Lower leg skin (tissue), 3 donors: ENCODE data around the gene CBL.

ENCODE experiments used
- CTCF ChIP-seq, 3 donors: fragments of 450-650 bp; IDR thresholded peaks; one replicate each; pipeline ENCODE4 v1.5.1; 2016; ENCODE audit warnings: antibody characterized with exemption in 3 of 3, mild to moderate bottlenecking in 3 of 3, moderate library complexity in 2 of 3
- POLR2A ChIP-seq, 2 donors: fragments of 450-650 bp; IDR thresholded peaks; one replicate each; pipeline ENCODE4 v1.6.1; 2016 to 2017; ENCODE audit warnings: antibody characterized with exemption in 2 of 2, mild to moderate bottlenecking in 1 of 2, moderate library complexity in 1 of 2

GRCh38 chr11:119315131-119316015, 109.2 kb downstream of the CBL start:
- TF ChIP-seq CTCF (IDR thresholded peaks at IDR 0.05) (no peak), POLR2A (IDR thresholded peaks at IDR 0.05) (no peak)
